ENCODE data around the gene PDS5B. TPM values are rescaled to one million over a fixed set of nuclear protein-coding genes. Genes with fewer than 3 reads are reported as not detected.

PDS5B gene
- total and polyA plus RNA-seq, 9 of the 15 experiments (the other 6 are each of a cell fraction or from before 2014, with no cell fraction given), result 6.2 to 23.7 (median 13.1) TPM

GRCh38 chr13:32751340-32751739 lies 165.1 kb downstream of the PDS5B start (continued):
- no peak for TF ChIP-seq ARID1B (IDR thresholded peaks at IDR 0.05)
- TF ChIP-seq TEAD4 (IDR thresholded peaks at IDR 0.05; ENCODE audit: low read length), result no peak
- TF ChIP-seq TEAD4 (CRISPR knock-in tag; IDR thresholded peaks at IDR 0.05; ENCODE audit: borderline replicate concordance), result no peak
- no peak for TF ChIP-seq ZNF77 (CRISPR knock-in tag; IDR thresholded peaks at IDR 0.05)
- no peak for TF ChIP-seq ZNF431 (CRISPR knock-in tag; IDR thresholded peaks at IDR 0.05)

GRCh38 chr13:32752311-32752710 lies 166.1 kb downstream of the PDS5B start:
- WGBS (ENCODE audit: insufficient coverage, low coverage, missing lambda C conversion rate), result 22% methylated on average over 4 of the region's 4 CpGs
- TF ChIP-seq CBFA2T3 (IDR thresholded peaks at IDR 0.05), result peak; percentile 40; the same call in 1 of the 2 replicates
- TF ChIP-seq HMBOX1 (IDR thresholded peaks at IDR 0.05), result peak; percentile 87
- TF ChIP-seq ZBED1 (IDR thresholded peaks at IDR 0.05), result no peak
- TF ChIP-seq IRF1 (CRISPR knock-in tag; IDR thresholded peaks at IDR 0.05; ENCODE audit: borderline replicate concordance), result no peak
- intact Hi-C loops (cut with micrococcal nuclease) (no loop called here), in situ Hi-C loops (cut with MboI) (no loop called here)
- H3K9ac ChIP-seq (ENCODE audit: insufficient read depth in 1 of 2, low read depth in 2 of 2, low read length in 2 of 2), result no peak overlapping the region
- POLR2A ChIA-PET, result interaction anchor here (1.5 kb wide), 1 partner anchor 14 kb away, joined by 3 read pairs; no protein-coding TSS in a partner anchor
- CTCF ChIA-PET (ENCODE audit: low intra/inter-chr PET ratio), result no interaction called here
- H3K36me3 ChIP-seq (ENCODE audit: control insufficient read depth, insufficient read depth, low read length), result peaks cover 24% of the 10 kb centered on the region; the same call in 2 of the 3 replicates
- no peak overlapping the region for H3K4me2 ChIP-seq (ENCODE audit: insufficient read depth, low read length)
- no peak overlapping the region for H3K4me3 ChIP-seq
- H3K27ac ChIP-seq (ENCODE audit: extremely low read depth, low read depth, low read length), result no peak overlapping the region
- peak; percentile 47 for ATAC-seq
- no peaks in the 10 kb centered on the region for H3K9me1 ChIP-seq (ENCODE audit: control insufficient read depth, insufficient read depth, low read length)
- no peak for FAIRE-seq
- no peaks in the 10 kb centered on the region for H3K9me3 ChIP-seq (replicated peaks; ENCODE audit: control insufficient read depth, insufficient read depth, low read depth, low read length)
- no peaks in the 10 kb centered on the region for H3K79me2 ChIP-seq (ENCODE audit: control insufficient read depth, insufficient read depth, low read length)
- peak in 1 of 4 experiments; percentile 5 for DNase-seq (ENCODE audit: extremely low read depth in 1 of 4, low spot score in 3 of 4)
- H3K4me1 ChIP-seq (replicated peaks in 1 of 2; ENCODE audit: control insufficient read depth in 2 of 2, insufficient read depth in 2 of 2, low read length in 2 of 2), result peaks cover 0 to 9% of the 10 kb centered on the region in 2 experiments; a peak in 2 of 5 replicates
- BruUV-seq (replicated peaks), result no TSS peak
- H4K20me1 ChIP-seq (replicated peaks; ENCODE audit: control insufficient read depth, insufficient read depth, low read length), result no peaks in the 10 kb centered on the region
- no peaks in the 10 kb centered on the region for H3K27me3 ChIP-seq (ENCODE audit: control insufficient read depth in 2 of 2, insufficient read depth in 2 of 2, low read length in 2 of 2)
- no peak overlapping the region for H2AFZ ChIP-seq (ENCODE audit: low read depth, low read length)
